Measurements from ENCODE around the gene MEPE. TPM values are rescaled to one million over a fixed set of nuclear protein-coding genes. Genes with fewer than 3 reads are reported as not detected.

The MEPE gene
- total and polyA plus RNA-seq, 2 of the 8 experiments (the other 6 are each of a cell fraction or from before 2014, with no cell fraction given), result not detected

DNA sequence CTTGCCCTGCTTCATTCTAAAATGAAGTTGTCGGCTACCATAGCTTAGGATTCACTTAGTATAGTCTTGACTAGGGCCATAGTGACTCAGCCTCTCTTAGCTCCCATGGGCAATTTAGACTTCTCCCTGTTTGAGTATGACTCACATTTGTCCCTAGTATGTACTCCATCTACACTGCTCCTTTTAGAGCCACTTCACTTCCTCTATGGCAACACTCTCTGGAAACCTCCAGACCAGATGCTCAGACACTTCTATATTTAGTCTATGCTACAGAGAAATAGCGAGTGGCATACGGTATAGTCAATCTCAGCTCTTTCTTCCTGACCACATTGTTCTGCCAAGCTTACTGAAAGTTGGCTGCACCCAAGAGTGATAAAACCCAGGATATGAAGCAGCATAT lies 11.2 kb downstream of the MEPE start:
- Histone ChIP-seq H2BK120ac (replicated peaks; ENCODE audit: low read depth, low read length) (no peak overlapping the region), H3K36me3 (ENCODE audit: control insufficient read depth in 2 of 4, insufficient read depth in 4 of 4, low read length in 3 of 4) (no peaks in the 10 kb centered on the region), H3K4me2 (ENCODE audit: insufficient read depth in 1 of 2, low read depth in 2 of 2, low read length in 2 of 2) (no peak overlapping the region), H3K14ac (ENCODE audit: insufficient read length) (no peak overlapping the region), H3K9me3 (ENCODE audit: insufficient read depth in 2 of 2, low read depth in 1 of 2, low read length in 1 of 2) (no peaks in the 10 kb centered on the region), H3K4me3 (ENCODE audit: extremely low read depth in 1 of 4, insufficient read depth in 2 of 4, low read depth in 3 of 4, low read length in 4 of 4) (no peak overlapping the region), H3K56ac (replicated peaks; ENCODE audit: insufficient read length, low read depth, low read length) (no peak overlapping the region), H3K27ac (ENCODE audit: low read depth, low read length) (no peak overlapping the region), H4K91ac (replicated peaks; ENCODE audit: insufficient read length, low read length) (no peak overlapping the region), H2BK20ac (ENCODE audit: low read length) (no peak overlapping the region), H3K79me2 (ENCODE audit: control insufficient read depth in 1 of 2, insufficient read depth in 2 of 2, low read length in 2 of 2) (no peaks in the 10 kb centered on the region), H2BK5ac (ENCODE audit: low read depth, low read length) (no peak overlapping the region), H3K18ac (ENCODE audit: extremely low read depth, low read length) (no peak overlapping the region), H3K23ac (ENCODE audit: insufficient read length) (no peak overlapping the region), H2BK15ac (ENCODE audit: low read length) (no peak overlapping the region), H2AFZ (ENCODE audit: low read length) (no peak overlapping the region; the same call in 1 of the 2 replicates), H3K4ac (replicated peaks; ENCODE audit: insufficient read length, low read depth, low read length) (no peak overlapping the region), H3K9ac (replicated peaks in 1 of 4; ENCODE audit: extremely low read depth in 1 of 4, low read depth in 3 of 4, low read length in 3 of 4) (no peak overlapping the region), H3K27me3 (replicated peaks in 1 of 4; ENCODE audit: control insufficient read depth in 3 of 4, extremely low read depth in 1 of 4, insufficient read depth in 3 of 4, low read length in 3 of 4) (no peaks in the 10 kb centered on the region), H4K20me1 (replicated peaks in 1 of 2; ENCODE audit: control insufficient read depth in 1 of 2, insufficient read depth in 2 of 2, low read length in 2 of 2) (no peaks in the 10 kb centered on the region), H3K4me1 (replicated peaks in 1 of 4; ENCODE audit: control insufficient read depth in 3 of 4, insufficient read depth in 4 of 4, low read length in 3 of 4) (peaks cover 0 to 11% (median 3%) of the 10 kb centered on the region in 4 experiments; a peak in 5 of 7 replicates), H3K23me2 (ENCODE audit: low read depth, low read length) (no peaks in the 10 kb centered on the region), H4K8ac (ENCODE audit: extremely low read depth, insufficient read depth, low read length) (no peak overlapping the region), H3K79me1 (ENCODE audit: low read depth, low read length) (no peaks in the 10 kb centered on the region), H2AK5ac (ENCODE audit: low read depth, low read length) (no peak overlapping the region), H2BK12ac (ENCODE audit: low read depth, low read length) (no peak overlapping the region), H4K5ac (ENCODE audit: insufficient read length, low read depth, low read length) (no peak overlapping the region)
- ChIA-PET CTCF (ENCODE audit: partially characterized antibody) (interaction anchor here (0.6 to 2.5 kb wide), 9 partner anchors 15 to 490 kb away, joined by 3 to 11 read pairs (median 4); no protein-coding TSS in a partner anchor), POLR2A (ENCODE audit: partially characterized antibody) (no interaction called here)
- FAIRE-seq, result no peak
- 94% methylated on average over 3 of the region's 3 CpGs; no CpG with 5 or more reads in 1 of the 2 experiments for WGBS, 2 experiments (ENCODE audit: extremely low coverage in 1 of 2, insufficient coverage in 1 of 2, insufficient read length in 1 of 2, insufficient replicate concordance in 2 of 2, low coverage in 1 of 2, low lambda C conversion rate in 2 of 2, missing lambda C conversion rate in 1 of 2)
- DNase-seq (ENCODE audit: low read depth in 1 of 2, low spot score in 2 of 2), result no peak
- TF ChIP-seq CREB1 (IDR thresholded peaks at IDR 0.05), result no peak
- no peak for TF ChIP-seq FOSL1 (IDR thresholded peaks at IDR 0.05; ENCODE audit: insufficient read depth, low read depth, low read length)
- no peak for TF ChIP-seq RBBP5 (IDR thresholded peaks at IDR 0.05; ENCODE audit: borderline replicate concordance, low read depth, low read length)
- TF ChIP-seq CTBP2 (IDR thresholded peaks at IDR 0.05; ENCODE audit: borderline replicate concordance, insufficient read depth, insufficient read length, low read length), result no peak
- TF ChIP-seq BACH1 (IDR thresholded peaks at IDR 0.05; ENCODE audit: low read length), result no peak
- no peak for TF ChIP-seq HDAC2 (IDR thresholded peaks at IDR 0.05; ENCODE audit: borderline replicate concordance in 1 of 2, low read depth in 2 of 2, low read length in 2 of 2)
- no peak for TF ChIP-seq YY1 (IDR thresholded peaks at IDR 0.05; ENCODE audit: low read depth, low read length)
- TF ChIP-seq EZH2 (IDR thresholded peaks at IDR 0.05; ENCODE audit: low read depth, low read length, severe bottlenecking), result no peak
- no peak for TF ChIP-seq CBX8 (IDR thresholded peaks at IDR 0.05; ENCODE audit: borderline replicate concordance, low read depth, low read length)
- TF ChIP-seq, protein P1, sequence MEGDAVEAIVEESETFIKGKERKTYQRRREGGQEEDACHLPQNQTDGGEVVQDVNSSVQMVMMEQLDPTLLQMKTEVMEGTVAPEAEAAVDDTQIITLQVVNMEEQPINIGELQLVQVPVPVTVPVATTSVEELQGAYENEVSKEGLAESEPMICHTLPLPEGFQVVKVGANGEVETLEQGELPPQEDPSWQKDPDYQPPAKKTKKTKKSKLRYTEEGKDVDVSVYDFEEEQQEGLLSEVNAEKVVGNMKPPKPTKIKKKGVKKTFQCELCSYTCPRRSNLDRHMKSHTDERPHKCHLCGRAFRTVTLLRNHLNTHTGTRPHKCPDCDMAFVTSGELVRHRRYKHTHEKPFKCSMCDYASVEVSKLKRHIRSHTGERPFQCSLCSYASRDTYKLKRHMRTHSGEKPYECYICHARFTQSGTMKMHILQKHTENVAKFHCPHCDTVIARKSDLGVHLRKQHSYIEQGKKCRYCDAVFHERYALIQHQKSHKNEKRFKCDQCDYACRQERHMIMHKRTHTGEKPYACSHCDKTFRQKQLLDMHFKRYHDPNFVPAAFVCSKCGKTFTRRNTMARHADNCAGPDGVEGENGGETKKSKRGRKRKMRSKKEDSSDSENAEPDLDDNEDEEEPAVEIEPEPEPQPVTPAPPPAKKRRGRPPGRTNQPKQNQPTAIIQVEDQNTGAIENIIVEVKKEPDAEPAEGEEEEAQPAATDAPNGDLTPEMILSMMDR (IDR thresholded peaks at IDR 0.05; ENCODE audit: control extremely low read depth in 1 of 3, insufficient read depth in 1 of 3, low read depth in 1 of 3, low read length in 3 of 3), result no peak
- no peak for TF ChIP-seq GTF2F1 (IDR thresholded peaks at IDR 0.05; ENCODE audit: borderline replicate concordance, low read depth, low read length)
